Tibial nerve (tissue), 3 donors: ENCODE data around the gene GTSE1.

Experiments
- POLR2A ChIP-seq, 2 donors: fragments of 450-650 bp; IDR thresholded peaks; one replicate each; pipeline ENCODE4 v1.6.1; 2017; ENCODE audit warnings: antibody characterized with exemption in 2 of 2, mild to moderate bottlenecking in 2 of 2, moderate library complexity in 2 of 2
- TF ChIP-seq, protein P1 (sequence below), 5 experiments: fragments of 200-600 bp in 3 of 5; fragments of 450-650 bp in 2 of 5; sonication (generic) in 3 of 5; IDR thresholded peaks; one replicate each; pipeline ENCODE4 v1.5.1; 2016 to 2019; ENCODE audit warnings: antibody characterized with exemption in 5 of 5, mild to moderate bottlenecking in 3 of 5, moderate library complexity in 2 of 5

DNA sequence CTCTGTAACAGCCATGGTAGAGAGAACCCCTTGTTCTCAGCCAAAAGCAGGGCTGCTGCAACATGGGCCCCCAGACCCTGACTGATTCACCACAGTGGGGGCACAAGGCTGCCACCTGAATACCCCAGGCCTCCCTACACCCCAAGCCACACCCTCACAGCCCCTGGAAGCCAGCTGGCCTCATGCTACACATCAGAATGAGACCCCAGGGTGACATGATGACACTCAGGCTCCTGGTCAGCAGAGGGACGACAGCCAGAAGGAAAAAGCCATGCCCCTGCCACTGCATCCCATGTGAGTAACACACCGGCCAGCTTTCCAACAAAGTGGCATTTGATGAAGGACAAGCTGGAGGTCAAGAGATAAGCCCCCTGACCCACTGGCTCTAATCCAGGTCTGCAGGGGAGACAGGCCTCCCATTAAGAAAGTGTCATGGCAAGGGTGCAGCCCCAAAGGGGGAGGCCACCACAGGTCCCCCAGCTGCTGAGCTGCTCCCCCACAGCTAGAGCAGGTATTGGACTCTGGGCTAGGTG is 49.2 kb upstream of the GTSE1 start:
- no peak for TF ChIP-seq POLR2A (IDR thresholded peaks at IDR 0.05)
- TF ChIP-seq, protein P1, sequence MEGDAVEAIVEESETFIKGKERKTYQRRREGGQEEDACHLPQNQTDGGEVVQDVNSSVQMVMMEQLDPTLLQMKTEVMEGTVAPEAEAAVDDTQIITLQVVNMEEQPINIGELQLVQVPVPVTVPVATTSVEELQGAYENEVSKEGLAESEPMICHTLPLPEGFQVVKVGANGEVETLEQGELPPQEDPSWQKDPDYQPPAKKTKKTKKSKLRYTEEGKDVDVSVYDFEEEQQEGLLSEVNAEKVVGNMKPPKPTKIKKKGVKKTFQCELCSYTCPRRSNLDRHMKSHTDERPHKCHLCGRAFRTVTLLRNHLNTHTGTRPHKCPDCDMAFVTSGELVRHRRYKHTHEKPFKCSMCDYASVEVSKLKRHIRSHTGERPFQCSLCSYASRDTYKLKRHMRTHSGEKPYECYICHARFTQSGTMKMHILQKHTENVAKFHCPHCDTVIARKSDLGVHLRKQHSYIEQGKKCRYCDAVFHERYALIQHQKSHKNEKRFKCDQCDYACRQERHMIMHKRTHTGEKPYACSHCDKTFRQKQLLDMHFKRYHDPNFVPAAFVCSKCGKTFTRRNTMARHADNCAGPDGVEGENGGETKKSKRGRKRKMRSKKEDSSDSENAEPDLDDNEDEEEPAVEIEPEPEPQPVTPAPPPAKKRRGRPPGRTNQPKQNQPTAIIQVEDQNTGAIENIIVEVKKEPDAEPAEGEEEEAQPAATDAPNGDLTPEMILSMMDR (IDR thresholded peaks at IDR 0.05), result no peak
